Loucy (cell line): Measurements from ENCODE around the gene MSANTD4.

Source experiments
- EZH2phosphoT487 ChIP-seq: fragments of 200-600 bp; IDR thresholded peaks from 2 replicates; pipeline ENCODE4 v1.6.1; 2018; ENCODE audit warnings: antibody characterized with exemption, mild to moderate bottlenecking, moderate library complexity, borderline replicate concordance
- TF ChIP-seq, protein P1 (sequence below): fragments of 200-600 bp; sonication (generic); conservative IDR thresholded peaks from 2 replicates; pipeline ENCODE4 v1.5.1; 2014; ENCODE audit warnings: mild to moderate bottlenecking, antibody characterized with exemption, low read length

DNA sequence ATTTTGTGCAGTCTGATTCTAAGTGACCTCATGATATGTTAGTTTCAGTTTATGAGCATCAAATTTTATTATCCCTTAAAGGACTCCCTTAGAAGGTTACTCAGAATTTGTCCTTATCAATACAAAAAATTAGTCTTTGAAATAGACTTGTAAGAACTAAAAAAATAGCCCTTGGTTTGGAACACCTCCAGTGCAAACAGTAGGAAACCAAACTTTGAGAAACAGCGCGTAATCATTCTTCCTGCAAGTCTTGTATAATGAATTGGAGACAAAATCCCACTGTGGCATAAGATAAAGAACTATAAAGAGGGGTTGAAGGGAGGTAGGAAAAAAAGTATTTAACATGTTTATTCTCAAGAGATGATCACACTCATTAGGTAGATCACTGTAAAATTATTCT, 10.8 kb upstream of the MSANTD4 start:
- TF ChIP-seq, protein P1, sequence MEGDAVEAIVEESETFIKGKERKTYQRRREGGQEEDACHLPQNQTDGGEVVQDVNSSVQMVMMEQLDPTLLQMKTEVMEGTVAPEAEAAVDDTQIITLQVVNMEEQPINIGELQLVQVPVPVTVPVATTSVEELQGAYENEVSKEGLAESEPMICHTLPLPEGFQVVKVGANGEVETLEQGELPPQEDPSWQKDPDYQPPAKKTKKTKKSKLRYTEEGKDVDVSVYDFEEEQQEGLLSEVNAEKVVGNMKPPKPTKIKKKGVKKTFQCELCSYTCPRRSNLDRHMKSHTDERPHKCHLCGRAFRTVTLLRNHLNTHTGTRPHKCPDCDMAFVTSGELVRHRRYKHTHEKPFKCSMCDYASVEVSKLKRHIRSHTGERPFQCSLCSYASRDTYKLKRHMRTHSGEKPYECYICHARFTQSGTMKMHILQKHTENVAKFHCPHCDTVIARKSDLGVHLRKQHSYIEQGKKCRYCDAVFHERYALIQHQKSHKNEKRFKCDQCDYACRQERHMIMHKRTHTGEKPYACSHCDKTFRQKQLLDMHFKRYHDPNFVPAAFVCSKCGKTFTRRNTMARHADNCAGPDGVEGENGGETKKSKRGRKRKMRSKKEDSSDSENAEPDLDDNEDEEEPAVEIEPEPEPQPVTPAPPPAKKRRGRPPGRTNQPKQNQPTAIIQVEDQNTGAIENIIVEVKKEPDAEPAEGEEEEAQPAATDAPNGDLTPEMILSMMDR, result no peak
- TF ChIP-seq EZH2phosphoT487, result no peak
